Measurements from ENCODE around the gene PIK3R1.

DNA sequence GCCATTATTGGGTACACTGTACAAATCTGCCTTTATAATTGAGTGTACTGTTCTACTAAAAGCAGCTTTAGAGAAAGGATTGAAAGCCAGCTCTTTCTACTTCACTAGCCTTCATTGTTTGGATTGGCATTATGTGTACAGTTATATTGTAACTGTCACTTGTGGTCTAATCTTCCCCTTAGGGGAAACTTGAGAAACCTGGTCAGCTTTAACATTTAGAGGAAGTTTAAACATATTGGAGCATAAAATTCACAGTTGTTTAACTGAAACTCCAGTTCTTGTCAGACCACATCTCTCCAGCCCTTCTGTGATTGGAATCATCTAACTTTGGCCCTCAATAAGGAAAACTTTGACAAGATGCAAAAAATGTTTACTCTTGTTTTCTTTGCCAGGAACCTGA is 24.6 kb downstream of the PIK3R1 start:
- TF ChIP-seq, protein P1, sequence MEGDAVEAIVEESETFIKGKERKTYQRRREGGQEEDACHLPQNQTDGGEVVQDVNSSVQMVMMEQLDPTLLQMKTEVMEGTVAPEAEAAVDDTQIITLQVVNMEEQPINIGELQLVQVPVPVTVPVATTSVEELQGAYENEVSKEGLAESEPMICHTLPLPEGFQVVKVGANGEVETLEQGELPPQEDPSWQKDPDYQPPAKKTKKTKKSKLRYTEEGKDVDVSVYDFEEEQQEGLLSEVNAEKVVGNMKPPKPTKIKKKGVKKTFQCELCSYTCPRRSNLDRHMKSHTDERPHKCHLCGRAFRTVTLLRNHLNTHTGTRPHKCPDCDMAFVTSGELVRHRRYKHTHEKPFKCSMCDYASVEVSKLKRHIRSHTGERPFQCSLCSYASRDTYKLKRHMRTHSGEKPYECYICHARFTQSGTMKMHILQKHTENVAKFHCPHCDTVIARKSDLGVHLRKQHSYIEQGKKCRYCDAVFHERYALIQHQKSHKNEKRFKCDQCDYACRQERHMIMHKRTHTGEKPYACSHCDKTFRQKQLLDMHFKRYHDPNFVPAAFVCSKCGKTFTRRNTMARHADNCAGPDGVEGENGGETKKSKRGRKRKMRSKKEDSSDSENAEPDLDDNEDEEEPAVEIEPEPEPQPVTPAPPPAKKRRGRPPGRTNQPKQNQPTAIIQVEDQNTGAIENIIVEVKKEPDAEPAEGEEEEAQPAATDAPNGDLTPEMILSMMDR (conservative IDR thresholded peaks at IDR 0.05; ENCODE audit: low read depth, low read length) = no peak
- TF ChIP-seq SMC3 (IDR thresholded peaks at IDR 0.05; ENCODE audit: low read depth, low read length) (no peak), ELK1 (IDR thresholded peaks at IDR 0.05; ENCODE audit: borderline replicate concordance, low read depth, low read length) (no peak), RCOR1 (IDR thresholded peaks at IDR 0.05; ENCODE audit: insufficient replicate concordance, low read length) (no peak), POLR2A (IDR thresholded peaks at IDR 0.05; ENCODE audit: low read depth, low read length) (no peak)
